ENCODE data around the gene DMBX1. TPM values are rescaled to one million over a fixed set of nuclear protein-coding genes. Genes with fewer than 3 reads are reported as not detected.

The DMBX1 gene
- total RNA-seq, 2 donors from 2014 or later, result 5.7 to 16.6 TPM

DNA sequence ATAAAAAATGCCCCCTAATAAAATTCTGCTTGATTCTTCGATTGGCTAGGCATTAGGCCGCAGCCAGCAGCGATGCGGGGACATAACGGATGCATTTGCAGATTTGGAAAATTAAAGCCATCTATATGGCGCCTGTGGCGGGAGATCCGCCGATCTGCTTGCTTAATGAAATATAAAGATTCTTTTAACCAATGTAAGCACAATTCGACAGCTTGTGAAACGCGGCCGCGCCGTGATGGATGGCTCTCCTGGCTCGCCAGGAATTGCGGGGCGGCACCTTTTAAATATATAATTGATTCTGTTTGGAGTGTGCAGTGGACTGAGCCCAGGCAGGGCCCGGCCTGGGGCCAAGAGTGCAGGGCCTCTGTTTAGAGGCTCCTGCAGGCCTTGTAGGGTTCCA lies 8.0 kb downstream of the DMBX1 start:
- H3K9ac ChIP-seq (ENCODE audit: extremely low read depth, low read length, poor library complexity, severe bottlenecking), result no peak overlapping the region
- no peaks in the 10 kb centered on the region for H3K9me3 ChIP-seq (ENCODE audit: control insufficient read depth, low read length)
- no peaks in the 10 kb centered on the region for H3K4me1 ChIP-seq (ENCODE audit: control insufficient read depth, insufficient read depth, low read length)
- DNase-seq, result no peak
- no peak overlapping the region for H3K4me3 ChIP-seq (ENCODE audit: low read length)
- Mint-ChIP-seq H3K4me3 (no peak overlapping the region), H3K36me3 (ENCODE audit: low read depth) (no peaks in the 10 kb centered on the region), H3K27ac (no peak overlapping the region), H3K27me3 (ENCODE audit: insufficient read depth) (peaks cover 95% of the 10 kb centered on the region), H3K9me3 (no peaks in the 10 kb centered on the region), H3K4me1 (peaks cover 35% of the 10 kb centered on the region)
- WGBS, 2 experiments (ENCODE audit: insufficient coverage in 1 of 2, insufficient read length in 1 of 2), result 95 to 97% methylated on average over 7 to 19 of the region's 19 CpGs
- no peaks in the 10 kb centered on the region for H3K36me3 ChIP-seq (ENCODE audit: control insufficient read depth, insufficient read depth, low read length)
- H3K27me3 ChIP-seq (ENCODE audit: control insufficient read depth, insufficient read depth, low read length, poor library complexity, severe bottlenecking), result peaks cover 87% of the 10 kb centered on the region
- H3K27ac ChIP-seq (ENCODE audit: low read depth, low read length), result no peak overlapping the region
- TF ChIP-seq, protein P1, sequence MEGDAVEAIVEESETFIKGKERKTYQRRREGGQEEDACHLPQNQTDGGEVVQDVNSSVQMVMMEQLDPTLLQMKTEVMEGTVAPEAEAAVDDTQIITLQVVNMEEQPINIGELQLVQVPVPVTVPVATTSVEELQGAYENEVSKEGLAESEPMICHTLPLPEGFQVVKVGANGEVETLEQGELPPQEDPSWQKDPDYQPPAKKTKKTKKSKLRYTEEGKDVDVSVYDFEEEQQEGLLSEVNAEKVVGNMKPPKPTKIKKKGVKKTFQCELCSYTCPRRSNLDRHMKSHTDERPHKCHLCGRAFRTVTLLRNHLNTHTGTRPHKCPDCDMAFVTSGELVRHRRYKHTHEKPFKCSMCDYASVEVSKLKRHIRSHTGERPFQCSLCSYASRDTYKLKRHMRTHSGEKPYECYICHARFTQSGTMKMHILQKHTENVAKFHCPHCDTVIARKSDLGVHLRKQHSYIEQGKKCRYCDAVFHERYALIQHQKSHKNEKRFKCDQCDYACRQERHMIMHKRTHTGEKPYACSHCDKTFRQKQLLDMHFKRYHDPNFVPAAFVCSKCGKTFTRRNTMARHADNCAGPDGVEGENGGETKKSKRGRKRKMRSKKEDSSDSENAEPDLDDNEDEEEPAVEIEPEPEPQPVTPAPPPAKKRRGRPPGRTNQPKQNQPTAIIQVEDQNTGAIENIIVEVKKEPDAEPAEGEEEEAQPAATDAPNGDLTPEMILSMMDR (conservative IDR thresholded peaks at IDR 0.05), result no peak

DNA sequence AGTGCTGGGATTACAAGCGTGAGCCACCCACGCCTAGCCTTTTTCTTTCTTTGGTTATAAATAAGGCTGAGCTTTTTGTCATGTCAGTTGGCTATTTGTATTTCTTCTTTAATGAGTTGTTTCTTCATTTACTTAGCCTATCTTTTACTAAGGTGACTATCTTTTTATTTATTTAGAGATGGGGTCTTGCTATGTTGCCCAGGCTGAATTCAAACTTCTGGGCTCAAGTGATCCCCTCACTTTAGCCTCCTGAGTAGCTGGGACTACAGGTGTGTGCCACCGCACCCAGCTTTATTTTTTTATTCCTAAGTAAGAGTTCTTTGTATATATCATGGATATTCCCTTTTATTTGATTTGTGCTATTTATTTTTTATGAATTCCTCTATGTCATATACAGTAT lies 11.9 kb downstream of the DMBX1 start:
- TF ChIP-seq, protein P1 (conservative IDR thresholded peaks at IDR 0.05), result no peak
- no peak overlapping the region for H3K4me3 ChIP-seq (ENCODE audit: low read length)
- H3K27me3 Mint-ChIP-seq (ENCODE audit: insufficient read depth), result peaks cover 75% of the 10 kb centered on the region
- no peaks in the 10 kb centered on the region for H3K9me3 Mint-ChIP-seq
- H3K9me3 ChIP-seq (ENCODE audit: control insufficient read depth, low read length), result no peaks in the 10 kb centered on the region
- H3K27ac Mint-ChIP-seq, result no peak overlapping the region
- H3K36me3 Mint-ChIP-seq (ENCODE audit: low read depth), result no peaks in the 10 kb centered on the region
- H3K4me3 Mint-ChIP-seq, result no peak overlapping the region
- H3K4me1 Mint-ChIP-seq, result peaks cover 15% of the 10 kb centered on the region
- no peak overlapping the region for H3K9ac ChIP-seq (ENCODE audit: extremely low read depth, low read length, poor library complexity, severe bottlenecking)
- no peaks in the 10 kb centered on the region for H3K36me3 ChIP-seq (ENCODE audit: control insufficient read depth, insufficient read depth, low read length)
- peaks cover 60% of the 10 kb centered on the region for H3K27me3 ChIP-seq (ENCODE audit: control insufficient read depth, insufficient read depth, low read length, poor library complexity, severe bottlenecking)
- H3K4me1 ChIP-seq (ENCODE audit: control insufficient read depth, insufficient read depth, low read length), result no peaks in the 10 kb centered on the region
- WGBS, 2 experiments (ENCODE audit: insufficient coverage in 1 of 2, insufficient read length in 1 of 2), result 97% methylated on average over 3 of the region's 3 CpGs; no CpG with 5 or more reads in 1 of the 2 experiments
- H3K27ac ChIP-seq (ENCODE audit: low read depth, low read length), result no peak overlapping the region
- no peak for DNase-seq

DNA sequence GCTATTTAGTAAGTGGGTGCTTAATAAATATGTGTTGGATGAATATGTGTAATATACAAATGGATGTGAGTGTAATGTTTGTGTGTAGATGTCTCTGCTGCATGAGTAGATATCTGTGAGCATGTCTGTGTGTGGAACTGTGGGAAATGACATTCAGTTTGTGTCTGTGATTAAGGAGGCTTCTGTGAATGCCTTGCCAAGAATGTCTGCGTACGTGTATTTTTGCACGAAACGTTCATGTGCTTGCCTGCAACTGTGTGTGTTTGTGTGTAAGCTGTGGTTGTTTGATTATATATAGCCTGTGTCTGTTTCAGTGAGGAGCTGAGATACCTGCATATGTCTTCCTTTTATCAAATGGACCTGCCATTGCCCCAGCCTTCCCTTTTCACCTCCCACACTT lies 13.8 kb downstream of the DMBX1 start:
- no peak for DNase-seq
- H3K27me3 Mint-ChIP-seq (ENCODE audit: insufficient read depth), result peaks cover 70% of the 10 kb centered on the region
- Histone ChIP-seq H3K9ac (ENCODE audit: extremely low read depth, low read length, poor library complexity, severe bottlenecking) (no peak overlapping the region), H3K4me1 (ENCODE audit: control insufficient read depth, insufficient read depth, low read length) (no peaks in the 10 kb centered on the region), H3K36me3 (ENCODE audit: control insufficient read depth, insufficient read depth, low read length) (no peaks in the 10 kb centered on the region), H3K4me3 (ENCODE audit: low read length) (no peak overlapping the region), H3K9me3 (ENCODE audit: control insufficient read depth, low read length) (no peaks in the 10 kb centered on the region), H3K27me3 (ENCODE audit: control insufficient read depth, insufficient read depth, low read length, poor library complexity, severe bottlenecking) (peaks cover 46% of the 10 kb centered on the region), H3K27ac (ENCODE audit: low read depth, low read length) (no peak overlapping the region)
- H3K27ac Mint-ChIP-seq, result no peak overlapping the region
- H3K9me3 Mint-ChIP-seq, result no peaks in the 10 kb centered on the region
- TF ChIP-seq, protein P1 (conservative IDR thresholded peaks at IDR 0.05), result no peak
- WGBS, 2 experiments (ENCODE audit: insufficient coverage in 1 of 2, insufficient read length in 1 of 2), result 94 to 100% methylated on average over 1 to 4 of the region's 4 CpGs
- H3K4me3 Mint-ChIP-seq, result no peak overlapping the region
- H3K4me1 Mint-ChIP-seq, result peaks cover 23% of the 10 kb centered on the region
- H3K36me3 Mint-ChIP-seq (ENCODE audit: low read depth), result no peaks in the 10 kb centered on the region

Data from endodermal cell (in vitro differentiated cells).